ENCODE results near the gene KDM2B. TPM values are rescaled to one million over a fixed set of nuclear protein-coding genes. Genes with fewer than 3 reads are reported as not detected.

The KDM2B gene
- total and polyA plus RNA-seq, 2 donors (not counting 3 experiments of a cell fraction or from before 2014, with no cell fraction given), result 26.8 to 37.3 TPM

DNA sequence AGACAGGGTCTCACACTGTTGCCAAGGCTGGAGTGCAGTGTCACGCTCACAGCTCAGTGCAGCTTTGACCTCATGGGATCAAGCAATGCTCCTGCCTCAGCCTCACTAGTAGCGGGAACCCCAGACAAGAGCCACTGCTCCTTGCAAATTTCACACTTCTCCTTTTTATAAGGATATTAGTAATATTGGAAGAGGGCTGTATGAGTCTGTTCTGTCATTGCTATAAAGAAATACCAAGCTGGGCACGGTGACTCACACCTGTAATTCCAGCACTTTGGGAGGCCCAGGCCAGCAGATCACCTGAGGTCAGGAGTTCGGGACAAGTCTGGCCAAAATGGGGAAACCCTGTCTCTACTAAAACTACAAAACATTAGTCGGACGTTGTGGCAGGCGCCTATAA is 32.6 kb upstream of the KDM2B start:
- no peak for FAIRE-seq
- H3K79me2 ChIP-seq (ENCODE audit: control insufficient read depth, insufficient read depth, low read length), result no peaks in the 10 kb centered on the region
- no peaks in the 10 kb centered on the region for H4K20me1 ChIP-seq (replicated peaks; ENCODE audit: control insufficient read depth, extremely low read depth, insufficient read depth, low read length)
- ChIA-PET POLR2A (no interaction called here), CTCF (no interaction called here)
- no peaks in the 10 kb centered on the region for H3K36me3 ChIP-seq (ENCODE audit: control insufficient read depth in 2 of 2, extremely low read depth in 1 of 2, insufficient read depth in 2 of 2, low read length in 2 of 2)
- no peak overlapping the region for H3K4me3 ChIP-seq (replicated peaks in 1 of 3; ENCODE audit: insufficient read depth in 1 of 3, low read depth in 1 of 3, low read length in 3 of 3)
- intact Hi-C loops (cut with micrococcal nuclease), result no loop called here
- no peaks in the 10 kb centered on the region for H3K4me1 ChIP-seq (ENCODE audit: control insufficient read depth, extremely low read depth, insufficient read depth, low read length)
- no peak overlapping the region for H3K27ac ChIP-seq (ENCODE audit: insufficient read depth, low read depth, low read length)
- no TSS peak for BruUV-seq (replicated peaks)
- H3K9me1 ChIP-seq (replicated peaks; ENCODE audit: control insufficient read depth, extremely low read depth, insufficient read depth, low read length), result no peaks in the 10 kb centered on the region
- H3K4me2 ChIP-seq (ENCODE audit: insufficient read depth, low read length), result no peak overlapping the region
- H3K9me3 ChIP-seq (replicated peaks; ENCODE audit: control insufficient read depth, insufficient read depth, low read length), result no peaks in the 10 kb centered on the region
- DNase-seq (ENCODE audit: low read depth, low spot score), result no peak
- H3K9ac ChIP-seq (replicated peaks; ENCODE audit: extremely low read depth, insufficient read depth, low read length), result no peak overlapping the region
- H3K27me3 ChIP-seq (ENCODE audit: control insufficient read depth in 2 of 2, insufficient read depth in 2 of 2, low read length in 2 of 2), result no peaks in the 10 kb centered on the region
- TF ChIP-seq MYC (IDR thresholded peaks at IDR 0.05; ENCODE audit: low read depth, low read length) (no peak), FOS (IDR thresholded peaks at IDR 0.05; ENCODE audit: borderline replicate concordance, insufficient read depth, low read length) (no peak), JUN (IDR thresholded peaks at IDR 0.05; ENCODE audit: borderline replicate concordance, insufficient read depth, insufficient read length, low read depth) (no peak), POLR2A (IDR thresholded peaks at IDR 0.05; ENCODE audit: low read depth, low read length) (no peak), EZH2 (IDR thresholded peaks at IDR 0.05; ENCODE audit: borderline replicate concordance, low read depth, low read length, severe bottlenecking) (no peak), GATA2 (IDR thresholded peaks at IDR 0.05; ENCODE audit: insufficient read depth, insufficient read length, low read depth, low read length) (no peak), POLR2AphosphoS5 (IDR thresholded peaks at IDR 0.05; ENCODE audit: insufficient read depth, low read depth, low read length) (no peak)
- TF ChIP-seq, protein P1, sequence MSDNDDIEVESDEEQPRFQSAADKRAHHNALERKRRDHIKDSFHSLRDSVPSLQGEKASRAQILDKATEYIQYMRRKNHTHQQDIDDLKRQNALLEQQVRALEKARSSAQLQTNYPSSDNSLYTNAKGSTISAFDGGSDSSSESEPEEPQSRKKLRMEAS (IDR thresholded peaks at IDR 0.05; ENCODE audit: insufficient read depth, insufficient read length), result no peak
- TF ChIP-seq, protein P2, sequence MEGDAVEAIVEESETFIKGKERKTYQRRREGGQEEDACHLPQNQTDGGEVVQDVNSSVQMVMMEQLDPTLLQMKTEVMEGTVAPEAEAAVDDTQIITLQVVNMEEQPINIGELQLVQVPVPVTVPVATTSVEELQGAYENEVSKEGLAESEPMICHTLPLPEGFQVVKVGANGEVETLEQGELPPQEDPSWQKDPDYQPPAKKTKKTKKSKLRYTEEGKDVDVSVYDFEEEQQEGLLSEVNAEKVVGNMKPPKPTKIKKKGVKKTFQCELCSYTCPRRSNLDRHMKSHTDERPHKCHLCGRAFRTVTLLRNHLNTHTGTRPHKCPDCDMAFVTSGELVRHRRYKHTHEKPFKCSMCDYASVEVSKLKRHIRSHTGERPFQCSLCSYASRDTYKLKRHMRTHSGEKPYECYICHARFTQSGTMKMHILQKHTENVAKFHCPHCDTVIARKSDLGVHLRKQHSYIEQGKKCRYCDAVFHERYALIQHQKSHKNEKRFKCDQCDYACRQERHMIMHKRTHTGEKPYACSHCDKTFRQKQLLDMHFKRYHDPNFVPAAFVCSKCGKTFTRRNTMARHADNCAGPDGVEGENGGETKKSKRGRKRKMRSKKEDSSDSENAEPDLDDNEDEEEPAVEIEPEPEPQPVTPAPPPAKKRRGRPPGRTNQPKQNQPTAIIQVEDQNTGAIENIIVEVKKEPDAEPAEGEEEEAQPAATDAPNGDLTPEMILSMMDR (IDR thresholded peaks at IDR 0.05; ENCODE audit: extremely low read depth in 1 of 2, insufficient read depth in 1 of 2, low read depth in 1 of 2, low read length in 2 of 2), result no peak
- H2AFZ ChIP-seq (ENCODE audit: low read depth, low read length), result no peak overlapping the region
- dilution Hi-C loops (cut with MboI; ENCODE audit: extremely low pct_ligation_motif_present, low sequenced_read_pairs), result no loop called here
